ENCODE data around the gene RTKN2. TPM values are rescaled to one million over a fixed set of nuclear protein-coding genes. Genes with fewer than 3 reads are reported as not detected.

The RTKN2 gene
- total and polyA plus RNA-seq, 10 donors = 0.26 to 5.7 (median 1.6) TPM

DNA sequence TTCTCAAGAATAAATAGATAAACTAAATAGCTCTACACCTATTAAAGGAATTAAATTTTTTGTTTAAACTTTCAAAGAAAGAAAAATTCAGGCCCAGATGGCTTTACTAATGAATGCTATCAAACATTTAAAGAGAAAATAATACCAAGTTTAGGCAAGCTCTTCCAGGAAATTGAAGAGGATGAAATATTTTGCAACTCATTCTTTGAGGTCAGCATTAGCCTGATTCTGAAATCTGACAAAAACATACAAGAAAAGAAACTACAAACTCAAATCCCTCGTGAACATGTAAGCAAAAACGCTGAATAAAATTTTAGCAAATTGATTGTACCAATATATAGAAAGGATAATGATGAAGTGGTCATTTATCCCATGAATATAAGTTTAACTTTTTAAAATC, 93.4 kb downstream of the RTKN2 start:
- no peak overlapping the region for H3K27ac ChIP-seq
- no peak for TF ChIP-seq POLR2A (IDR thresholded peaks at IDR 0.05)
- TF ChIP-seq, protein P1, sequence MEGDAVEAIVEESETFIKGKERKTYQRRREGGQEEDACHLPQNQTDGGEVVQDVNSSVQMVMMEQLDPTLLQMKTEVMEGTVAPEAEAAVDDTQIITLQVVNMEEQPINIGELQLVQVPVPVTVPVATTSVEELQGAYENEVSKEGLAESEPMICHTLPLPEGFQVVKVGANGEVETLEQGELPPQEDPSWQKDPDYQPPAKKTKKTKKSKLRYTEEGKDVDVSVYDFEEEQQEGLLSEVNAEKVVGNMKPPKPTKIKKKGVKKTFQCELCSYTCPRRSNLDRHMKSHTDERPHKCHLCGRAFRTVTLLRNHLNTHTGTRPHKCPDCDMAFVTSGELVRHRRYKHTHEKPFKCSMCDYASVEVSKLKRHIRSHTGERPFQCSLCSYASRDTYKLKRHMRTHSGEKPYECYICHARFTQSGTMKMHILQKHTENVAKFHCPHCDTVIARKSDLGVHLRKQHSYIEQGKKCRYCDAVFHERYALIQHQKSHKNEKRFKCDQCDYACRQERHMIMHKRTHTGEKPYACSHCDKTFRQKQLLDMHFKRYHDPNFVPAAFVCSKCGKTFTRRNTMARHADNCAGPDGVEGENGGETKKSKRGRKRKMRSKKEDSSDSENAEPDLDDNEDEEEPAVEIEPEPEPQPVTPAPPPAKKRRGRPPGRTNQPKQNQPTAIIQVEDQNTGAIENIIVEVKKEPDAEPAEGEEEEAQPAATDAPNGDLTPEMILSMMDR (IDR thresholded peaks at IDR 0.05 in 8 of 11, conservative IDR thresholded peaks at IDR 0.05 in 3 of 11) = no peak
- no peak for TF ChIP-seq POLR2AphosphoS5 (IDR thresholded peaks at IDR 0.05)
- peaks cover 0 to 9% (median 0%) of the 10 kb centered on the region in 6 donors for H3K4me1 ChIP-seq
- 31 to 54% (median 38%) methylated on average over 2 of the region's 2 CpGs for WGBS, 5 donors
- DNase-seq = no peak
- peaks cover 0 to 16% (median 12%) of the 10 kb centered on the region in 8 donors for H3K9me3 ChIP-seq
- H3K36me3 ChIP-seq = no peaks in the 10 kb centered on the region
- intact Hi-C loops (cut with DNase I; ENCODE audit: low total_unique reads) = no loop called here
- no peak overlapping the region for H3K4me3 ChIP-seq
- H3K27me3 ChIP-seq (replicated peaks in 1 of 7) = no peaks in the 10 kb centered on the region

DNA sequence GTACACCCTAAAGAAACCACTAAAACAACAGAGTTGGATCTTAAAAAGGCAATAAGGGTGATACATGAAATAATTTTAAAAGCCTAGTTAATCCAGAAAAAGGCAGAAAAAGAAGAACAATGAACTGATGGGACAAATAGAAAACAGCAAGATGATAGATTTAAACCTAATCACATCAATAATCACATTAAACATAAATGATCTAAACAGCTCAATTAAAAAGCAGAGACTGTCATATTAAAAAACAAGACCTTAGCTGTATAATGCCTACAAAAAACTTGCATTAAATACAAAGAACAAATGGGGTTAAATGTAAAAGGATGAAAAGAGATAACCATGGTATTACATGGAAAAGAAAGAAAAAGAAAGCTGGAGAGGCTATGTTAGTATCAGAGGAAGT, 96.2 kb downstream of the RTKN2 start:
- H3K27ac ChIP-seq = no peak overlapping the region
- H3K9me3 ChIP-seq = peaks cover 0 to 16% (median 12%) of the 10 kb centered on the region in 8 donors
- no peak for DNase-seq
- TF ChIP-seq, protein P1 (IDR thresholded peaks at IDR 0.05 in 8 of 11, conservative IDR thresholded peaks at IDR 0.05 in 3 of 11) = no peak
- TF ChIP-seq POLR2A (IDR thresholded peaks at IDR 0.05) (no peak), POLR2AphosphoS5 (IDR thresholded peaks at IDR 0.05) (no peak)
- peaks cover 0 to 14% (median under 1%) of the 10 kb centered on the region in 6 donors for H3K4me1 ChIP-seq
- H3K27me3 ChIP-seq (replicated peaks in 1 of 7) = no peaks in the 10 kb centered on the region
- H3K4me3 ChIP-seq = no peak overlapping the region
- H3K36me3 ChIP-seq = no peaks in the 10 kb centered on the region
- intact Hi-C loops (cut with DNase I; ENCODE audit: low total_unique reads) = no loop called here

DNA sequence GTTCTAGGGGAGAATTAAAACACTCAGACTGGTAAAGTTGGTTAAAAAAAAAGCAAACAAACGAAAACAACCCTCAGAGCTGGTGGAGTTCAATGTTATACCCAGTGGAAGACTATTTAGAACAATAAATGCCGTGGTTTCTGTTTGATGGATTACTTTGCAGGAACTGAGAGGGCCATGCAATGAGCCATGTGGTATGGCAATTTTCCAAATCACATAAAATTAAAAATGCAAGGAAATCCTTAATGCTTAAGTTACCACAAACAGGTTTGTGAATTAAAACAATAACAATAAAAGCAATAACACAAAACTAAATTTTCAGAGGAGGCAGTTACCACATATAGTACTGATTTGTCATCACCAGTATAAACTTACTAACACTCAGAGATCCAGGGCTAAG, 96.9 kb downstream of the RTKN2 start:
- no peak for DNase-seq
- Histone ChIP-seq H3K27me3 (replicated peaks in 1 of 7) (no peaks in the 10 kb centered on the region), H3K4me1 (peaks cover 3 to 21% (median 7%) of the 10 kb centered on the region in 6 donors), H3K36me3 (no peaks in the 10 kb centered on the region), H3K4me3 (no peak overlapping the region), H3K27ac (no peak overlapping the region), H3K9me3 (peaks cover 0 to 16% (median 12%) of the 10 kb centered on the region in 8 donors)
- intact Hi-C loops (cut with DNase I; ENCODE audit: low total_unique reads) = no loop called here
- TF ChIP-seq POLR2AphosphoS5 (IDR thresholded peaks at IDR 0.05) = no peak
- TF ChIP-seq POLR2A (IDR thresholded peaks at IDR 0.05) = no peak
- TF ChIP-seq, protein P1 (IDR thresholded peaks at IDR 0.05 in 8 of 11, conservative IDR thresholded peaks at IDR 0.05 in 3 of 11) = no peak
- 45 to 55% (median 51%) methylated on average over 2 of the region's 2 CpGs for WGBS, 5 donors

DNA sequence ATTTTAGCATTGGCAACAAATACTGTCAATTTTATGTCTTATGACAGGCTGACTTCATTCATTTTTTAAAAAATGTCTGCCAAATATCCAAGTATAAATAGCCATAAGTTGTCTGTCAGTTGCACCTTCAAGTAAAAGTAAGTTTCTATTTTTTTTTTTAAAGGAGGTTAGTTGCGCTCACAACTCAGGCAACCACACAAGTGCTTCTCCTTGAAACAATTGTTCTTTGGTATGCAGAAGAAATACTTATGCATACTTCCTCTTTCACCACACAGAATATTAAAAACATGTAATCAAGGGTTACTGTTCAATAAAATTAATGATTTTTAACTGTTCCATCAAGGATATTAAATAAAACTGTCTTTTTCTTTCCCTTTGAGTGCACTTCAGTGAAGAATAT, 97.9 kb downstream of the RTKN2 start:
- H3K27ac ChIP-seq = no peak overlapping the region
- H3K4me1 ChIP-seq = peaks cover 6 to 31% (median 15%) of the 10 kb centered on the region in 6 donors
- no peaks in the 10 kb centered on the region for H3K27me3 ChIP-seq (replicated peaks in 1 of 7)
- H3K9me3 ChIP-seq = peaks cover 0 to 16% (median 12%) of the 10 kb centered on the region in 8 donors
- no peaks in the 10 kb centered on the region for H3K36me3 ChIP-seq
- TF ChIP-seq POLR2A (IDR thresholded peaks at IDR 0.05) (no peak), POLR2AphosphoS5 (IDR thresholded peaks at IDR 0.05) (no peak)
- TF ChIP-seq, protein P1 (IDR thresholded peaks at IDR 0.05 in 8 of 11, conservative IDR thresholded peaks at IDR 0.05 in 3 of 11) = no peak
- no peak for DNase-seq
- H3K4me3 ChIP-seq = no peak overlapping the region
- intact Hi-C loops (cut with DNase I; ENCODE audit: low total_unique reads) = no loop called here
- WGBS, 5 donors = 42 to 55% (median 44%) methylated on average over 1 of the region's 1 CpG
